ENCODE results near the gene MT1H.

MT1H gene

GRCh38 chr16:56625943-56626654, 43.5 kb upstream of the MT1H start:
- in situ Hi-C loops (cut with HindIII; ENCODE audit: low sequenced_read_pairs): no loop called here
- TF ChIP-seq CTCF (IDR thresholded peaks at IDR 0.05; ENCODE audit: low read depth, low read length): no peak
- DNase-seq (ENCODE audit: low read depth, low spot score): peak; percentile 86
- peak overlapping the region; percentile 59 for H3K4me3 ChIP-seq (ENCODE audit: low read depth, low read length)

- TF ChIP-seq CTCF (IDR thresholded peaks at IDR 0.05; ENCODE audit: low read depth, low read length): no peak
- in situ Hi-C loops (cut with HindIII; ENCODE audit: low sequenced_read_pairs): no loop called here
- peak overlapping the region; percentile 59 for H3K4me3 ChIP-seq (ENCODE audit: low read depth, low read length)
- no peak for DNase-seq (ENCODE audit: low read depth, low spot score)
Observed at GRCh38 chr16:56626685-56627084, 42.9 kb upstream of the MT1H start.

- DNase-seq (ENCODE audit: low read depth, low spot score): no peak
- in situ Hi-C loops (cut with HindIII; ENCODE audit: low sequenced_read_pairs): no loop called here
Observed at GRCh38 chr16:56628486-56629350, 40.9 kb upstream of the MT1H start.

GRCh38 chr16:56629531-56629930, 40.1 kb upstream of the MT1H start:
- in situ Hi-C loops (cut with HindIII; ENCODE audit: low sequenced_read_pairs): no loop called here
- DNase-seq (ENCODE audit: low read depth, low spot score): no peak
- H3K4me3 ChIP-seq (ENCODE audit: low read depth, low read length): no peak overlapping the region
- no peak for TF ChIP-seq CTCF (IDR thresholded peaks at IDR 0.05; ENCODE audit: low read depth, low read length)

More at GRCh38 chr16:56628486-56629350, 40.9 kb upstream of the MT1H start:
- no peak for TF ChIP-seq CTCF (IDR thresholded peaks at IDR 0.05; ENCODE audit: low read depth, low read length)
- no peak overlapping the region for H3K4me3 ChIP-seq (ENCODE audit: low read depth, low read length)

- no peak for TF ChIP-seq CTCF (IDR thresholded peaks at IDR 0.05; ENCODE audit: low read depth, low read length)
- in situ Hi-C loops (cut with HindIII; ENCODE audit: low sequenced_read_pairs): no loop called here
- DNase-seq (ENCODE audit: low read depth, low spot score): no peak
- H3K4me3 ChIP-seq (ENCODE audit: low read depth, low read length): no peak overlapping the region
Observed at GRCh38 chr16:56630134-56630533, 39.5 kb upstream of the MT1H start.

GRCh38 chr16:56631197-56631596, 38.4 kb upstream of the MT1H start:
- H3K4me3 ChIP-seq (ENCODE audit: low read depth, low read length): no peak overlapping the region
- no peak for TF ChIP-seq CTCF (IDR thresholded peaks at IDR 0.05; ENCODE audit: low read depth, low read length)
- DNase-seq (ENCODE audit: low read depth, low spot score): no peak
- in situ Hi-C loops (cut with HindIII; ENCODE audit: low sequenced_read_pairs): no loop called here
